GOT3 (cell line): ENCODE measurements around the gene DEF6.
"Not testable (repeated sequence)": the region's sequence is repeated elsewhere in the genome, so short reads cannot be mapped to it uniquely, and the experiment has no call there.

Experiments
- DNase-seq: peaks from one replicate; lab custom pipeline; 2025; ENCODE audit warnings: mixed read lengths; lab: John Stamatoyannopoulos, UW

The DEF6 gene

GRCh38 chr6:35282472-35282871, 15.1 kb upstream of the DEF6 start:
- no peak for DNase-seq

- no peak for DNase-seq
Observed at GRCh38 chr6:35283361-35283760, 14.3 kb upstream of the DEF6 start.

GRCh38 chr6:35287671-35288396, 9.8 kb upstream of the DEF6 start:
- DNase-seq = no peak

- no peak for DNase-seq
Observed at GRCh38 chr6:35288834-35289233, 8.8 kb upstream of the DEF6 start.

GRCh38 chr6:35291491-35291890, 6.1 kb upstream of the DEF6 start:
- DNase-seq = no peak

- no peak for DNase-seq
Observed at GRCh38 chr6:35292494-35292893, 5.1 kb upstream of the DEF6 start.

GRCh38 chr6:35293681-35294080, 3.9 kb upstream of the DEF6 start:
- no peak for DNase-seq

- DNase-seq = no peak
Observed at GRCh38 chr6:35294308-35294945, 3.2 kb upstream of the DEF6 start.

- DNase-seq = no peak
Observed at GRCh38 chr6:35295036-35295435, 2.6 kb upstream of the DEF6 start.

- DNase-seq = no peak
Observed at GRCh38 chr6:35295521-35296315, 1.9 kb upstream of the DEF6 start.

- no peak for DNase-seq
Observed at GRCh38 chr6:35296931-35297600, 552 bp upstream of the DEF6 start.

- DNase-seq = no peak
Observed at GRCh38 chr6:35298625-35299140, 1.1 kb downstream of the DEF6 start.

GRCh38 chr6:35299674-35300073, 2.1 kb downstream of the DEF6 start:
- DNase-seq = no peak

- no peak for DNase-seq
Observed at GRCh38 chr6:35300848-35301247, 3.2 kb downstream of the DEF6 start.

- DNase-seq = no peak
Observed at GRCh38 chr6:35302604-35303241, 5.1 kb downstream of the DEF6 start.

GRCh38 chr6:35304299-35304698, 6.7 kb downstream of the DEF6 start:
- DNase-seq = no peak

- DNase-seq = no peak
Observed at GRCh38 chr6:35305117-35305516, 7.5 kb downstream of the DEF6 start.

GRCh38 chr6:35307138-35307537, 9.5 kb downstream of the DEF6 start:
- not testable (repeated sequence) for DNase-seq

- not testable (repeated sequence) for DNase-seq
Observed at GRCh38 chr6:35308543-35308942, 10.9 kb downstream of the DEF6 start.

GRCh38 chr6:35309611-35310264, 12.1 kb downstream of the DEF6 start:
- no peak for DNase-seq

- DNase-seq = no peak
Observed at GRCh38 chr6:35310265-35310831, 12.7 kb downstream of the DEF6 start.
